Gastrocnemius medialis (tissue), 4 donors: ENCODE data around the gene OSCP1. TPM values are rescaled to one million over a fixed set of nuclear protein-coding genes. Genes with fewer than 3 reads are reported as not detected.
"Not testable (repeated sequence)": the region's sequence is repeated elsewhere in the genome, so short reads cannot be mapped to it uniquely, and the experiment has no call there.

Source experiments
- ATAC-seq, 2 donors: fragments of 150-250 bp; one replicate each; pipeline ENCODE4 v1.9.1; 2016
- DNase-seq, 2 donors: peaks; one replicate each; pipeline ENCODE4 v3.0.0-alpha.2; 2019
- H3K27ac ChIP-seq, 4 donors: fragments of 200-600 bp; sonication (generic); 1 replicate in 1 of 4; 2 replicates in 3 of 4; pipeline ENCODE4 v1.5.1; 2016 to 2018; ENCODE audit warnings: mild to moderate bottlenecking in 2 of 4, moderate library complexity in 1 of 4
- H3K27me3 ChIP-seq, 3 donors: fragments of 200-600 bp; sonication (generic) in 2 of 3; 1 replicate in 1 of 3; 2 replicates in 2 of 3; pipeline versions ENCODE4 v1.5.1 to v1.6.0; 2016 to 2019; ENCODE audit warnings: mild to moderate bottlenecking in 1 of 3, moderate library complexity in 1 of 3
- H3K36me3 ChIP-seq, 2 donors: fragments of 200-600 bp; sonication (generic) in 1 of 2; one replicate each; pipeline ENCODE4 v1.5.1; 2017 to 2018
- H3K4me1 ChIP-seq, 2 donors: fragments of 200-600 bp; sonication (generic) in 1 of 2; one replicate each; pipeline ENCODE4 v1.5.1; 2016 to 2017; ENCODE audit warnings: mild to moderate bottlenecking in 2 of 2
- H3K4me3 ChIP-seq, 4 donors: fragments of 200-600 bp; sonication (generic) in 3 of 4; 1 replicate in 1 of 4; 2 replicates in 3 of 4; pipeline ENCODE4 v1.5.1; 2016 to 2019; ENCODE audit warnings: mild to moderate bottlenecking in 2 of 4
- H3K9me3 ChIP-seq, 3 donors: fragments of 200-600 bp; sonication (generic) in 2 of 3; 1 replicate in 1 of 3; 2 replicates in 2 of 3; pipeline ENCODE4 v1.5.1; 2016 to 2019
- POLR2A ChIP-seq, 2 donors: fragments of 450-650 bp; IDR thresholded peaks; one replicate each; pipeline ENCODE4 v1.6.1; 2017; ENCODE audit warnings: antibody characterized with exemption in 2 of 2, mild to moderate bottlenecking in 2 of 2, moderate library complexity in 2 of 2
- in situ Hi-C, 4 donors: fragments of 200-750 bp; cut with MboI; loops; one replicate each; pipeline versions ENCODE4 v1.15.0 to v1.8.0; 2017; ENCODE audit warnings: low sequenced_read_pairs in 4 of 4
- intact Hi-C: fragments of 100-400 bp; cut with DNase I; formaldehyde crosslinking; loops from one replicate; pipeline ENCODE4 v1.15.1; 2023; ENCODE audit warnings: low total_unique reads
- total RNA-seq, 4 donors: library from RNA; depleted of rRNA; stranded (reverse); fragments of >200 nt; gene quantifications; one replicate each; pipeline versions ENCODE4 v1.1.0 to v1.2.3, GENCODE V29; 2016
- TF ChIP-seq, protein P1 (sequence below), 5 experiments: fragments of 450-650 bp in 3 of 5; fragments of 200-600 bp in 2 of 5; sonication (generic) in 2 of 5; IDR thresholded peaks in 4 of 5; conservative IDR thresholded peaks in 1 of 5; 1 replicate in 4 of 5; 2 replicates in 1 of 5; pipeline ENCODE4 v1.5.1; 2016 to 2019; ENCODE audit warnings: antibody characterized with exemption in 5 of 5, mild to moderate bottlenecking in 3 of 5, moderate library complexity in 3 of 5

The OSCP1 gene
- total RNA-seq, 4 donors from 2014 or later, result 3.3 to 6.7 (median 4.7) TPM

DNA sequence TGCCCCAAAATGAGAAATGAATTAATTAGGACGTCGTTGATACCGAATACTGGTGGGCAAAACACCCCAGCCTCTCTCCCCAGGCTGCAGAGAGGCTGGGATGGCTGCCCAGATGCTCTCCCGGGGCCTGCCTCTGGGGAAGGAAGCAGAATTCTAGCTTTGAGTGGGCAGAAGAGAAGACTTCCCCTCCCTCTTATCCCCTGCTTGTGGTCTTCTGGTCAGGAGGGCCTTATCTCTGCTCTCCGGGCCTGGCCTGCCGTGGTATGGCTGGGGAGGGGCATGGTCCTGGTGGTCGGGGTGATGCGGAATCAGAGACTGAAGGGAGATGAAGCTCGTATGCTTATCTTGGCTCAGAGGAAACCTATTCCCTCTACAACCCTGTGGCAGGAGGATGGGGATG, 42.2 kb upstream of the OSCP1 start:
- in situ Hi-C loops, result no loop called here

DNA sequence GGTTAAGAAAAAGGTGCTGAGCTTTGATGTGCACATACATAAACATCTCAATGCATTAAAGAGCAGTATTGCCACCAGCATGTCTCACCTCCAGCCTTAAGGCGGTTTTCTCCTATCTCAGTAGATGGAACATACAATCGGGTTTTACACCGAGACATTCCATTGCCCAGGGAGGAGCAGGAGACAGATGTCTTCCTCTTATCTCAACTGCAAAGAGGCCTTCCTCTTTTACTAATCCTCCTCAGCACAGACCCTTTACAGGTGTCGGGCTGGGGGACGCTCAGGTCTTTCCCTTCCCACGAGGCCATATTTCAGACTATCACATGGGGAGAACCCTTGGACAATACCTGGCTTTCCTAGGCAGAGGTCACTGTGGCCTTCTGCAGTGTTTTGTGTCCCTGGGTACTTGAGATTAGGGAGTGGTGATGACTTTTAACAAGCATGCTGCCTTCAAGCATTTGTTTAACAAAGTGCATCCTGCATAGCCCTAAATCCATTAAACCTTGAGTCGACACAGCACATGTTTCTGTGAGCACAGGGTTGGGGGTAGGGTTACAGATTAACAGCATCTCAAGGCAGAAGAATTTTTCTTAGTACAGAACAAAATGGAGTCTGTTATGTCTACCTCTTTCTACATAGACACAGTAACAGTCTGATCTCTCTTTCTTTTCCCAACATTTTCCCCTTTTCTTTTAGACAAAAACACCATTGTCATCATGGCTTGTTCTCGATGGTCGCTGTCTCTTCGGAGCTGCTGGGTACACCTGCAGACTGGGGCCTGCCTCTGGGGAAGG, 39.2 kb upstream of the OSCP1 start:
- in situ Hi-C loops, H3K27ac ChIP-seq, DNase-seq, H3K36me3 ChIP-seq, H3K9me3 ChIP-seq, ATAC-seq, H3K4me3 ChIP-seq, intact Hi-C loops, H3K4me1 ChIP-seq, H3K27me3 ChIP-seq: not testable (repeated sequence)

More for the DNA sequence above, 42.2 kb upstream of the OSCP1 start:
- H3K36me3 ChIP-seq, result no peaks in the 10 kb centered on the region
- no peaks in the 10 kb centered on the region for H3K4me1 ChIP-seq
- H3K27ac ChIP-seq, result no peak overlapping the region
- intact Hi-C loops, result no loop called here
- DNase-seq (no peak), ATAC-seq (no peak)
- H3K27me3 ChIP-seq, result peaks cover 0 to 2% (median 0%) of the 10 kb centered on the region in 3 donors
- no peaks in the 10 kb centered on the region for H3K9me3 ChIP-seq
- no peak overlapping the region for H3K4me3 ChIP-seq
- no peak for TF ChIP-seq POLR2A (IDR thresholded peaks at IDR 0.05)
- TF ChIP-seq, protein P1, sequence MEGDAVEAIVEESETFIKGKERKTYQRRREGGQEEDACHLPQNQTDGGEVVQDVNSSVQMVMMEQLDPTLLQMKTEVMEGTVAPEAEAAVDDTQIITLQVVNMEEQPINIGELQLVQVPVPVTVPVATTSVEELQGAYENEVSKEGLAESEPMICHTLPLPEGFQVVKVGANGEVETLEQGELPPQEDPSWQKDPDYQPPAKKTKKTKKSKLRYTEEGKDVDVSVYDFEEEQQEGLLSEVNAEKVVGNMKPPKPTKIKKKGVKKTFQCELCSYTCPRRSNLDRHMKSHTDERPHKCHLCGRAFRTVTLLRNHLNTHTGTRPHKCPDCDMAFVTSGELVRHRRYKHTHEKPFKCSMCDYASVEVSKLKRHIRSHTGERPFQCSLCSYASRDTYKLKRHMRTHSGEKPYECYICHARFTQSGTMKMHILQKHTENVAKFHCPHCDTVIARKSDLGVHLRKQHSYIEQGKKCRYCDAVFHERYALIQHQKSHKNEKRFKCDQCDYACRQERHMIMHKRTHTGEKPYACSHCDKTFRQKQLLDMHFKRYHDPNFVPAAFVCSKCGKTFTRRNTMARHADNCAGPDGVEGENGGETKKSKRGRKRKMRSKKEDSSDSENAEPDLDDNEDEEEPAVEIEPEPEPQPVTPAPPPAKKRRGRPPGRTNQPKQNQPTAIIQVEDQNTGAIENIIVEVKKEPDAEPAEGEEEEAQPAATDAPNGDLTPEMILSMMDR (IDR thresholded peaks at IDR 0.05 in 4 of 5, conservative IDR thresholded peaks at IDR 0.05 in 1 of 5), result no peak

DNA sequence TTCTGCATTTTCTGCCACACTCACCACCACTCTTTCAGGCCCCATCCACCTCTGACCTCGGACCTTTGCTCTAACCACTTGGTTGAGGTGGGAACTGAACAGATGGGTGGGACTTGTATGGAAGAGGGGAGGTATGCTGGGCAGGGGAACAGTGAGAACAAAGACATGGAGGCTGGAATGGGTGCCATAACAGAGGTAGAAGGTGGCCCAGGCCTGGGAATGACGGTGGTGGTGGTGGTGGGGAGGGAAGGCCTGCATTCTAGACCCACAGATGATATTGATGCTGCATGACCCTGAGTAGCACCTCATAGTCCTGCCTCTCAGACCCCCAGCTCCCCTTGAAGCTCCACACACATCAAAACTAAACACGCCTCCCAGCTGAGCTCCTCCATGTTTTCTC, 37.7 kb upstream of the OSCP1 start:
- ATAC-seq (no peak), DNase-seq (no peak)
- H3K9me3 ChIP-seq, result no peaks in the 10 kb centered on the region
- H3K4me3 ChIP-seq, result no peak overlapping the region
- H3K27me3 ChIP-seq, result peaks cover 0 to 4% (median 0%) of the 10 kb centered on the region in 3 donors
- H3K4me1 ChIP-seq, result no peaks in the 10 kb centered on the region
- TF ChIP-seq, protein P1 (IDR thresholded peaks at IDR 0.05 in 4 of 5, conservative IDR thresholded peaks at IDR 0.05 in 1 of 5), result no peak
- TF ChIP-seq POLR2A (IDR thresholded peaks at IDR 0.05), result no peak
- in situ Hi-C loops (no loop called here), intact Hi-C loops (no loop called here)
- no peaks in the 10 kb centered on the region for H3K36me3 ChIP-seq
- H3K27ac ChIP-seq, result no peak overlapping the region

DNA sequence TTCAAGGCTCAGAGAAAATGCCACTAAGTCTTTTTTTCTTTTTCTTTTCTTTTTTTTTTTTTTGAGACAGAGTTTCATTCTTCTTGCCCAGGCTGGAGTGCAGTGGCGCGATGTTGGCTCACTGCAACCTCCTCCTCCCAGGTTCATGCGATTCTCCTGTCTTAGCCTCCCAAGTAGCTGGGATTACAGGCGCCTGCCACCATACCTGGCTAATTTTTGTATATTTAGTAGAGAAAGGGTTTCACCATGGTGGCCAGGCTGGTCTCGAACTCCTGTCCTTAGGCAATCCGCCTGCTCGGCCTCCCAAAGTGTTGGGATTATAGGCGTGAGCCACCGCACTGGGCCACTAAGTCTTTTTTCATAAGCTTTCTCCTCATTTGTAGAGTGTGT, 37.1 kb upstream of the OSCP1 start:
- intact Hi-C loops, ATAC-seq, H3K9me3 ChIP-seq, H3K36me3 ChIP-seq, DNase-seq, in situ Hi-C loops, H3K4me1 ChIP-seq, H3K4me3 ChIP-seq, H3K27me3 ChIP-seq: not testable (repeated sequence)
- peak overlapping the region in 1 of 4 donors; percentile 29 for H3K27ac ChIP-seq

DNA sequence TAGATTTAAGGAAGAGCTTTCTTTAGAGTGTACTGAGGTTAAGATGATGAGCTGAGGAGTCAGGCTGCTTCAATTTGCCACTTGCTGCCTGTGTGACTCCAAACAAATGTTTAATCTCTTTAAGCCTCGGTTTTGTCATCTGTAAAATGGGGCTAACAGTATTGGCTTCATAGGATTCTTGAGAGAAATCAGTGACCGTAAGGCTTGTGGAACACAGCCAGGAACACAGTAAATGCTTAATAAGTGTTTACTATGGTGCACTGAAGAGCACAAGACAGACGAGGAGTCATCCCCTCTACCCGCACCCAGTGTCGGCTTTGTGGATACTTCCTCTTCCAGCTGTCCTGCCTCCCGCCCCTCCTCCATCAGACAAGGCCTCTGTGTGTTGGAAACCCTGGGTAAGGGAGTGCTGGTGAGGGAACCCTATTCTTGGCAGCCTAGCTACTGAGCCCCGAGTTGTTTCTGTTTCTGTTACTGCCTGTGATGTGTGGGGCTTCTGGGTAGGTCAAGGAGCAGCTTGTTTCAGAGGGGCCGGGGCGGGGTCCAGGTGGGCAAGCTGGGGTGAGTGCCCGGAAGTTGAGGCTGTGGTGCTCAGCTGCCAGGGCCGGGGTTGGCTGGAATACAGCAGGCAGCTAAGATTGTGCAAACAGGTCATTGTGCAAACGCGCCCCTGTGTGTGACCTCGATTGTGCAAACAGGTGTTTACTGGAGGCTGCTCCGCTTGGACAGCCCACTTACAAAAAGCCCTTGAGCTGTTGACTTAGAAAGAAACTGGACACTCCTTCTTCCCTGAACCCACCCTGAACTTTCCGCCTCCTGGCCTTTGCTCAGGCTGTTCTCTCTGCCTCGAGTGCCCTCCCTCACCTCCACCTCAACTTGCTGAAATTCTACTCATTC, 36.4 kb upstream of the OSCP1 start:
- in situ Hi-C loops, result no loop called here

More for the DNA sequence above, 36.4 kb upstream of the OSCP1 start:
- Histone ChIP-seq H3K27me3 (peaks cover 0 to 4% (median 0%) of the 10 kb centered on the region in 3 donors), H3K9me3 (no peaks in the 10 kb centered on the region), H3K27ac (peak overlapping the region in 1 of 4 donors; percentile 29), H3K4me3 (no peak overlapping the region), H3K36me3 (no peaks in the 10 kb centered on the region), H3K4me1 (no peaks in the 10 kb centered on the region)
- ATAC-seq (peak; percentile 62 to 91), DNase-seq (peak; percentile 12 to 70)
- intact Hi-C loops, result no loop called here
- no peak for TF ChIP-seq POLR2A (IDR thresholded peaks at IDR 0.05)
- TF ChIP-seq, protein P1 (IDR thresholded peaks at IDR 0.05 in 4 of 5, conservative IDR thresholded peaks at IDR 0.05 in 1 of 5), result no peak
